ENCODE measurements around the gene ENTPD7.
A peak's percentile ranks its signal among the peaks of the same experiment; 100 is the strongest.

ENTPD7 gene

GRCh38 chr10:99698504-99699080 is 39.3 kb downstream of the ENTPD7 start:
- TF ChIP-seq MAX (IDR thresholded peaks at IDR 0.05) (no peak), NFIC (IDR thresholded peaks at IDR 0.05) (no peak), EP300 (IDR thresholded peaks at IDR 0.05; ENCODE audit: borderline replicate concordance) (no peak), FOXM1 (IDR thresholded peaks at IDR 0.05; ENCODE audit: borderline replicate concordance, low read depth) (no peak), ZBTB7A (IDR thresholded peaks at IDR 0.05; ENCODE audit: low read depth) (no peak), TAF1 (IDR thresholded peaks at IDR 0.05; ENCODE audit: low read depth) (no peak), EGR1 (IDR thresholded peaks at IDR 0.05) (no peak)

DNA sequence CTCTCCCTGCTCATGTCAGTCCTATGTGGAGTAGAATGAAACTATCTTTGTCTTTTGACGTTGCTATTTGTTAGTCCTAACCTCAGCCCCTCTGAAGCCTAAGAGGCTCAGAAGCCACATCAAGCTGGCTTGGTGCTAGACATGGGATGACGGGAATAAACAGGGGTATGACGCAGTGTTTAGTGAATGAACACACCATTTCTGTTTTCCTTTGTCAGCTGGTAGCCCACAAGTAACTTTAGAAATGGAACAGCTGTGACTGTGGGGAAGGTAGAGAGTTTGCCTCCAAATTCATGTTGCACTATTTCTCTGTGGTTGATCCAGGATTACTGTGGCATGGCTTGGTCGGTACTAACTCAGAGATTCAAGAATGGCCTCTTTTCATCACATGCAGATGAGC is 41.3 kb downstream of the ENTPD7 start:
- TF ChIP-seq NFIC (IDR thresholded peaks at IDR 0.05), result no peak
- TF ChIP-seq YY1 (IDR thresholded peaks at IDR 0.05; ENCODE audit: low read depth), result no peak

DNA sequence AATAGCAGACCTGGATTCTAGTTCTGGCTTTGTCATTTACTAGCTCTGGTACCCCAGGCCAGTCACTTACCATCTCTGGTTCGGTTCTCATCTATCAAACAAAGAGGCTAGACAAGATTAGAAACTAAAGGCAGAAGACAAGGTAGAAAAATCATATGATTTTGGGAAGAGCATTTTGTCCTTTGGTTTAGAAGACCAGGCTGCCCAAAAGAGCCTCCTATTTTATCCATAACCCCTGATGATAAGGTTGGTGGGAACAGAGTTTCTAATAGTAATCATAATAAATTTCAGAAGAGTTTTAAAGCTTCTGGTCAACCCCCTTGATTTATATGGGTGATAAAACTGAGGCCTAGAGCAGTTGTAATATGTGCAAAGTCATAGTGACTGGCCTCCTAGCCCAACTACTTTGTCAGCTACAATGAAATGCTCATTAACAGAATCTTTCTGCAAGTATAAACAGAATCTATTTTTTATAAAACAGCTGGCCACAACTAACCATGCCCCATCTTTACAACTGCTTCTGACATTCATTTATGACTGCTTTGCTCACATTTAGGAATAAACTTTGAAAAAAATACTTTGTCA is 49.2 kb downstream of the ENTPD7 start:
- no peak for TF ChIP-seq ZBTB7A (IDR thresholded peaks at IDR 0.05; ENCODE audit: low read depth)
- TF ChIP-seq RAD21 (IDR thresholded peaks at IDR 0.05; ENCODE audit: low read depth), result no peak
- no peak for TF ChIP-seq EGR1 (IDR thresholded peaks at IDR 0.05)
- TF ChIP-seq TAF1 (IDR thresholded peaks at IDR 0.05; ENCODE audit: low read depth), result no peak
- TF ChIP-seq CEBPB (IDR thresholded peaks at IDR 0.05), result no peak
- TF ChIP-seq CREB1 (IDR thresholded peaks at IDR 0.05; ENCODE audit: low read depth), result no peak
- no peak for TF ChIP-seq YY1 (IDR thresholded peaks at IDR 0.05; ENCODE audit: low read depth)
- TF ChIP-seq, protein P1, sequence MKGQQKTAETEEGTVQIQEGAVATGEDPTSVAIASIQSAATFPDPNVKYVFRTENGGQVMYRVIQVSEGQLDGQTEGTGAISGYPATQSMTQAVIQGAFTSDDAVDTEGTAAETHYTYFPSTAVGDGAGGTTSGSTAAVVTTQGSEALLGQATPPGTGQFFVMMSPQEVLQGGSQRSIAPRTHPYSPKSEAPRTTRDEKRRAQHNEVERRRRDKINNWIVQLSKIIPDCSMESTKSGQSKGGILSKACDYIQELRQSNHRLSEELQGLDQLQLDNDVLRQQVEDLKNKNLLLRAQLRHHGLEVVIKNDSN (IDR thresholded peaks at IDR 0.05), result no peak
- TF ChIP-seq NFIC (IDR thresholded peaks at IDR 0.05), result no peak
- no peak for TF ChIP-seq FOXM1 (IDR thresholded peaks at IDR 0.05; ENCODE audit: borderline replicate concordance, low read depth)
- no peak for TF ChIP-seq TCF12 (IDR thresholded peaks at IDR 0.05; ENCODE audit: low read depth)
- TF ChIP-seq, protein P2, sequence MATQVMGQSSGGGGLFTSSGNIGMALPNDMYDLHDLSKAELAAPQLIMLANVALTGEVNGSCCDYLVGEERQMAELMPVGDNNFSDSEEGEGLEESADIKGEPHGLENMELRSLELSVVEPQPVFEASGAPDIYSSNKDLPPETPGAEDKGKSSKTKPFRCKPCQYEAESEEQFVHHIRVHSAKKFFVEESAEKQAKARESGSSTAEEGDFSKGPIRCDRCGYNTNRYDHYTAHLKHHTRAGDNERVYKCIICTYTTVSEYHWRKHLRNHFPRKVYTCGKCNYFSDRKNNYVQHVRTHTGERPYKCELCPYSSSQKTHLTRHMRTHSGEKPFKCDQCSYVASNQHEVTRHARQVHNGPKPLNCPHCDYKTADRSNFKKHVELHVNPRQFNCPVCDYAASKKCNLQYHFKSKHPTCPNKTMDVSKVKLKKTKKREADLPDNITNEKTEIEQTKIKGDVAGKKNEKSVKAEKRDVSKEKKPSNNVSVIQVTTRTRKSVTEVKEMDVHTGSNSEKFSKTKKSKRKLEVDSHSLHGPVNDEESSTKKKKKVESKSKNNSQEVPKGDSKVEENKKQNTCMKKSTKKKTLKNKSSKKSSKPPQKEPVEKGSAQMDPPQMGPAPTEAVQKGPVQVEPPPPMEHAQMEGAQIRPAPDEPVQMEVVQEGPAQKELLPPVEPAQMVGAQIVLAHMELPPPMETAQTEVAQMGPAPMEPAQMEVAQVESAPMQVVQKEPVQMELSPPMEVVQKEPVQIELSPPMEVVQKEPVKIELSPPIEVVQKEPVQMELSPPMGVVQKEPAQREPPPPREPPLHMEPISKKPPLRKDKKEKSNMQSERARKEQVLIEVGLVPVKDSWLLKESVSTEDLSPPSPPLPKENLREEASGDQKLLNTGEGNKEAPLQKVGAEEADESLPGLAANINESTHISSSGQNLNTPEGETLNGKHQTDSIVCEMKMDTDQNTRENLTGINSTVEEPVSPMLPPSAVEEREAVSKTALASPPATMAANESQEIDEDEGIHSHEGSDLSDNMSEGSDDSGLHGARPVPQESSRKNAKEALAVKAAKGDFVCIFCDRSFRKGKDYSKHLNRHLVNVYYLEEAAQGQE (IDR thresholded peaks at IDR 0.05; ENCODE audit: low read depth), result no peak
- TF ChIP-seq TEAD4 (IDR thresholded peaks at IDR 0.05), result no peak
- no peak for TF ChIP-seq MAX (IDR thresholded peaks at IDR 0.05)
- no peak for TF ChIP-seq EP300 (IDR thresholded peaks at IDR 0.05; ENCODE audit: borderline replicate concordance)

DNA sequence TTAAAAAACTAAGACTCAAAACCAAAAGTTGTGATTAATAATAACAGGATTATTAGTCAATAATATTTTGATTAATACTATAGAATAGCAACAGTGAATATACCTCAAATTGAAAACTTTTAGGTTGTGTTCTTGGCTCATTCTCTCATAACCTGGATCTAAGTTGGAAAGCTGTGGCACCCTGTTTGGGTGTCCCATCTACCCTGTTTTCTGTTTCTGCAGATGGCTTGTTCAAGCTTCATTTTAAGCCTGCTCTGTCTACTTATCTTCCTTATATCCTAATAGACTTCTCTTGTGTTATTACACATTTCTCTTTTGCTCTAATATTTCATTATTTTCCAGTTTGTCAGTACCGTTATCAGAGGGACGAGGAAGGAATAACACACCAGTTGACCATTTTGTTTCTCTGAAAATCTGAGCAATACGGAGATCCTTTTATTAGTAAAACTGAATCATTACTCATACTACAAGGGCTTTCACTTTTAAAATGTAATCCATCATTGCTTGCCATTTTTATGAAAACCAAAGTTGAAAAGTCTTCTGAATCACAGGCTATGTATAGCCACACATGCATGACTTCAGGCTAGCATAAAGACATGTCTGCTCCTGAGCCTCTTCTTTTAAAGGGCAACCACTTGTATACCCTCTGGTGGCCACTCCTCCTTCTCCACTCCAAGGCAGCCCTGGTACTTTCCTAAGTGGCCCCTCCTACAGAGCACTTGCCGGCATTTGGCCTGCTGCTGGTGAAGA is 50.3 kb downstream of the ENTPD7 start:
- no peak for TF ChIP-seq FOXM1 (IDR thresholded peaks at IDR 0.05; ENCODE audit: borderline replicate concordance, low read depth)
- TF ChIP-seq RAD21 (IDR thresholded peaks at IDR 0.05; ENCODE audit: low read depth), result no peak
- TF ChIP-seq CREB1 (IDR thresholded peaks at IDR 0.05; ENCODE audit: low read depth), result no peak
- TF ChIP-seq ZBTB7A (IDR thresholded peaks at IDR 0.05; ENCODE audit: low read depth), result no peak
- TF ChIP-seq NFIC (IDR thresholded peaks at IDR 0.05), result no peak
- TF ChIP-seq CEBPB (IDR thresholded peaks at IDR 0.05), result no peak
- no peak for TF ChIP-seq TEAD4 (IDR thresholded peaks at IDR 0.05)

DNA sequence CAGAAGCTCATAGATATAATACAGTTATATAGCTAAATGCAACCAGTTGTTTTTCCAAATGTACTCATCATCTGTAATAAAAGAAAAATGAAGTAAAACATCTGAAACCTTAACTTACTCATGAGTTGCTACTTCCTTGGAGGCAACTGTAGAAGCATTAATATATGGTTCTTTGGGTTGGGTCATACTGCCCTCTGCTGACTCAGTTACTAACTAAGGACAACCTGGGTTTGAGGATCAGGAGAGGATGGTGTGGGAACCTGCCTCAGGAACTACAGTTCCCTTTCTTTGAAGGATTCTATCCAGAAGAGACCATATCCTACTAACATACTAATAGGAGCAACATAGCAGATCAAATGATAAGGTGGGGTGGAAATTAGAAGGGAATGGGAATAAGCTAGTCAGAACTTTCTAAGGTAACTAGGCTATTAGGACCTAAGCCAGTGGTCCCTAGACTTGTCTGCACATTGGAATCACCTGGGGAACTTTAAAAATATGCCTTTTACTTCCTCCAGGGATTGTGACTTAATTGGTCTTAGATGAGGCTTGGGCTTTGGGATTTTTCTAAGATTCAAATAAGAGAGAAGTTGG is 51.9 kb downstream of the ENTPD7 start:
- no peak for TF ChIP-seq CEBPB (IDR thresholded peaks at IDR 0.05)
- TF ChIP-seq RAD21 (IDR thresholded peaks at IDR 0.05; ENCODE audit: low read depth), result peak; percentile 71

GRCh38 chr10:99714446-99714845 is 55.1 kb downstream of the ENTPD7 start:
- TF ChIP-seq CEBPB (IDR thresholded peaks at IDR 0.05) (no peak), TAF1 (IDR thresholded peaks at IDR 0.05; ENCODE audit: low read depth) (no peak), EP300 (IDR thresholded peaks at IDR 0.05; ENCODE audit: borderline replicate concordance) (no peak), TCF12 (IDR thresholded peaks at IDR 0.05; ENCODE audit: low read depth) (no peak), TEAD4 (IDR thresholded peaks at IDR 0.05) (no peak), FOXM1 (IDR thresholded peaks at IDR 0.05; ENCODE audit: borderline replicate concordance, low read depth) (no peak), EGR1 (IDR thresholded peaks at IDR 0.05) (no peak), YY1 (IDR thresholded peaks at IDR 0.05; ENCODE audit: low read depth) (no peak), CREB1 (IDR thresholded peaks at IDR 0.05; ENCODE audit: low read depth) (no peak), MAX (IDR thresholded peaks at IDR 0.05) (no peak), NFIC (IDR thresholded peaks at IDR 0.05) (no peak)
- TF ChIP-seq, protein P1 (IDR thresholded peaks at IDR 0.05), result no peak
- TF ChIP-seq, protein P2 (IDR thresholded peaks at IDR 0.05; ENCODE audit: low read depth), result no peak

Measured in Ishikawa (cell line).